Activated T-cell treated with anti-CD3 and anti-CD28 coated beads for 4 hours (primary cell): ENCODE data around the gene RPL27A.
"Not testable (repeated sequence)": the region's sequence is repeated elsewhere in the genome, so short reads cannot be mapped to it uniquely, and the experiment has no call there.

Source experiments
- DNase-seq: peaks from one replicate; pipeline ENCODE4 v3.0.0-alpha.2; 2020

RPL27A gene

GRCh38 chr11:8682303-8683114, at the start of gene RPL27A, which contains the start of gene TRIM66:
RPL27A (plus strand) TSS chr11:8682792; CDS start chr11:8682814, 22 bp downstream.
TRIM66 (minus strand) TSS chr11:8682665; CDS start chr11:8672274, 10,391 bp downstream.
- DNase-seq = peak; percentile 99

DNA sequence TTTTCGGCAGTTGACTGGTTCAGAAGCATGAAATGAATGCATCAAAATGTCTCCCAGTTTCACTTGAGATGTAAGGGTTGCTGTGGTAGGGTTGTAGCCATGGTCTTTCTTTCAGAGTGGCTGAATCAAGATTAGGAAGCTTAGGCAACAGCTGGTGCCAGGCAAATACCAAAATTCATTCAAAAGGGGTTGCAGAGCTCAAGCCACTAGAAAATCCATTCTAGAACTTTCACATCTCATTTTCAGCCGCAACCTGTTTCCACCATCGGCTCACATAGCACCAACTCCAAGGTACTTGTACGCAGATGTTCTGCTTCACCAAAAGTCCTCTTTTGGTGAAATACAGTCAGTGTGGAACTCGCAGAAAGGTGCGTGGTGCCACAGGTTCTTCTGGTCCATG, 48.1 kb upstream of the RPL27A start:
- no peak for DNase-seq

DNA sequence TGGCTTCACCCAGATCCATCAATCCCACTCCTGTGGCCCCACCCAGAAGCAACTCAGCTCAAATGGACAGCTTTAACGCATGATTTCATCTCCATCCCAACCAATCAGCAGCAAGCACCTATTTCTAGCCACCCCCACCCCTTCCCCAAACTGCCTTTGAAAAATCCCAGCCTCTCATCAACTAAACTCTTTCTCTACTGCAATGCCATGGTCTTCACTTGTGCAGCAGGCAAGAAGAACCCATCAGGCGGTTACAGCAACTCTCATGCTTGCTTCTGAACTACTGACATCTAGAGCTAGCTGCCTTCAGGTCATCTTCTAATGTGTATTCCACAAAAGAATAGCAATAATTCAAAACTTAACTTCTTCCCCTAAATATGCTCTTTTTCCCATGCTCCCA, 46.5 kb upstream of the RPL27A start:
- DNase-seq = no peak

- no peak for DNase-seq
These were observed 44.3 kb upstream of the RPL27A start for GRCh38 chr11:8638300-8638699.

GRCh38 chr11:8639655-8640054, 42.9 kb upstream of the RPL27A start:
- no peak for DNase-seq

GRCh38 chr11:8640267-8640906, 42.2 kb upstream of the RPL27A start:
- DNase-seq = no peak

GRCh38 chr11:8641332-8641731, 41.3 kb upstream of the RPL27A start:
- DNase-seq = no peak

- DNase-seq = no peak
These were observed 40.3 kb upstream of the RPL27A start for GRCh38 chr11:8642196-8642841.

- DNase-seq = no peak
These were observed 35.7 kb upstream of the RPL27A start for GRCh38 chr11:8646873-8647272.

DNA sequence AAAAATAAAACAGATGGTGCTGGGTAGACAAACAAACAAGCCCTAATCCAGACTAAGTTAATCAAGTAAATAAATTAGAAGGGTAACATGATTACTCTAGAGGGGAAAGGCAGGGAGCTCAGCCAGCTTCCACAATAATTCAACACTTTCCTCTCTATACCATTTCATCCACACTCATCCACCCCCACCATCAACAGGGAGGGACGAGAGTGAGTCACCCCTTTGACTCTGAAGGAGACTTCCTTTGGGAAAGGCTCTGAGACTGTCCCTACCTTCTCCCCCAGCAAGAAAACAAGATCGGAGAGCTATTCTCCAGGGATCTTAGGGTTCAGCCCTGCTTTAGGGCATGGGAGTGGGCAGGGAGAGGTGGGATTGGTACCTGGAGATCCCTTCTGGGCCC, 33.2 kb upstream of the RPL27A start:
- no peak for DNase-seq

DNA sequence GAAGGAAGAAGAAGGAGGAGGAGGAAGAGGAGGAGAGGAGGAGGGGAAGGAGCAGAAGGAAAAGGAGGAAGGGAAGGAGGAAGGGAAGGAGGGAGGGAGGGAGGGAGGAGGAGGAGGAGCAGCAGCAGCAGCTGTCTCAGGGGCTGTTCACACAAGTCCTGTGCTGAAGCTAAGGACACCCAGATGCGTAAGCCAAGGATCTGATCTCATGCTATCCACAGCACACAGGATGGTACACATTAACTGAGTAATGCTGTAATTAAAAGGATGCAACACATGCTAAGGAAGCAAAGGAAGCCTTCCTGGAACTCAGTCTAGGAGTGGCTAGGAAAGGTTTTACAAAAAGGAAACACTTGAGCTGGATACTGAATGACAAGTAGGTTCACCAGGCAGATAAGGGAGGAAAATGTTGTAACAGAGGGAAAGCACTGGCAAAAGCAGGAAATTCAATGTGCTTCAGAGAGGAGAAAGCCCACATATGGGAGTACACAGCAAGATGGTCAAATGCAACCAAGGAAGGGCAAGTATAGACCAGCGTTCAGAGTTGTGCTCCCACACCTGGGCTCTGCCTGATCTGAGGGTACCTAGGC, 32.1 kb upstream of the RPL27A start:
- DNase-seq = no peak

- no peak for DNase-seq
These were observed 30.5 kb upstream of the RPL27A start for GRCh38 chr11:8652140-8652539.

GRCh38 chr11:8654503-8654902, 28.1 kb upstream of the RPL27A start:
- DNase-seq = no peak

DNA sequence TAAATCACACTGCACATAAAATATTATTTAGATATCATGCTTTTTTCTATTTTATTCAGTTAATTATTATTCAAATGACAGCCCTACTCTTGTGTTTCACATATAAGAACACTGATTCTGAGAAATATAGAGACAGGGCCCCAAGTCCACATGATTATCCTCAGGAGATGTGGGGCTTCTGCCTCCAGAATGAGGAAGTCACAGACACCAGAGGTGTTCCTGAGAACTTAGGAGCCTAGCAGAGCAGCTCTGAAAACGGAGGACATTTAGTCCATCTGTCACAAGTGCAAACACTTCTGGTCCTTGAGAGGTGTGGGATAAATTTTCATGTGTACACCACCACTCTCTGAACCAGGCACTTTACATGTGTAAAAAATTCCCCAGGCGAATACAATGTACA, 26.3 kb upstream of the RPL27A start:
- DNase-seq = no peak

DNA sequence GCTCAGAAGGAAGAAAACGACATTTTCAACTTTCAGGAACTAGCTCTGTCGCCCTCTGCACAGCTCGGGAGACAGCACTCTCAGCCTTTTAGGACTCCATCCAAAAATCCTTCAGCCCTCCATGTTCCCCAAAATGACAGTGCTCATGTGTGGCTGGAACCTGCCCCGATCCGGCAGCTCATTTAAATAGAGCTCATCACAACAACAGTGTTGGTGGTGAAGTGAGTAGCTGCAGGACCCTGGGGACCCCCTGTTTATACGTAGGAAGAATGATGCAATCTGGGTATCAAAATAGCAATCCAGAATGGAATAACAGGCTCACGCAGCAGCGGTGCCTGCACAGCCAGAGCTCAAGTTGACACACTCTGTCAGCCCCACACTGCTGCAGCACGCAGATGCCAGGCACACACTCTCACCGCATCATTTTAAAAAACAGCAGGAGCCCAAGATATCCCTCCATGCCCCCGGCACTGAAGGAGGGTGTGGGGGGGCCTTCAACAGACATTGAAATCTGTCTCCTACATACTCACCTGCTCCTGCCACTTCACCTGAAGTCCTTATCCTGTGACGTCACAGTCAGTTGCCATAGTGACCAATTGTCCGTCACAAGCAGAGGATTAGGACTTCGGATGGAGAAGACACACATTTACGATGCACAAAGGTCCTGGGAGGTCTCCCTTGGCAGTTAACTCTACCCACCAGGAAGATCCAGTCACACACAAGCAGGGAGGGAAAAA, 24.1 kb upstream of the RPL27A start:
- no peak for DNase-seq

DNA sequence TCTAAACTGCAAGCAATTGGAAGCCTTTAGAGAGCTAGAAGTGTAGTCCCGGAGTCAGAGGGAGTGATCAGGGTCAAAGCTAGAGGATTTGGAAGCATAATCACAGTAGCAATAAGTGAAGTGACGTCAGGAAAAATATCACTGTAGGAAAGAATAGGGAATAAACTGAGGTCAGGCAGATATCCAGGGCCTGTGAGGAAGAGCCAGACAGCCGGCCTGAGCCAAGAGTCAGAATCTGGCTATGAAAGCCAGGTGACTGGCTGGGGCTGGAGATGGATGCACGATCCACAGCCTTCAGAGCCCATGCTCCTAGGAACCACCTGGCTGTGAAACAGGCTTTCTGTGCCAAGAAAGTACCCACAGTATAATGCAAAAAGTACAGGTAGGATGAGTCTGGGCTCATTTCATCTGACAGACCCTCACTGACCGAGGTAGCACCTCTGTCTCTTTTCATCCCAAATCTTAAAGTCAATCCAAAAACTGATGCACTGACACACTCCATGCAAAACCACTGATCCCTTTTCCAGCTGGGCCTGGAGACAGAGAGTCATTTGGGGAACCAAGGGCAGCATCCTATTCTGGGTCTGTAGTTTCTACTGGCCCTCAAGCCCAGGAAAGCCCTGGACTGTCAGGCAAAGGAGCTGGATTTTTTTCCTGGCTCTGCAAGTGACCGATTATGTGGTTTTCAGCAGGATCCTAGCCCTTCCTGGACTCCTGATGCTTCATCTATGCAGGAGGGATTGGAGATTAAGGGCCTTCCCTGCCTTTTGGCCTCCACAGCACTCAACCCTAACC, 21.4 kb upstream of the RPL27A start:
- DNase-seq = no peak

- DNase-seq = no peak
These were observed 17.4 kb upstream of the RPL27A start for GRCh38 chr11:8665222-8665621.

- DNase-seq = not testable (repeated sequence)
These were observed 12.5 kb upstream of the RPL27A start for GRCh38 chr11:8670081-8670480.

DNA sequence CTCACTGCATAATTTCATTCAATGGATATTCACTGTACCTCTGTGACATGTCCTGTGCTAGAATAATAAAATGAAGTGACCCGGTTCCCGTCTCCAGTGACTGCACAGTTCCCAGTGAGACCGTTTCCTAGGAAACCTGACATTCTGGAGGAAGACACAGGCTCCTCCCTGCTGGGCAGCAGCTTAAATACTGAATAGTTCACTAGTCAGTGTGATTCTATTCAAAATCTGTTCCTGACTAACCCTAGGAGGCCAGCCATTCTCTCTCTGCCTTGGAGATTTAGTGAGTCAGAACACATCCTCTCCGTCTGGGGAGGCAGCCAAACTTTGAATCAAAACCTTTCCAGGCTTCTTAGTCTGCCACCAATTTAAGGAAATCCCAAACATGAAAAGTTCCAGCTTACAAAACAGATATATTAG, 11.4 kb upstream of the RPL27A start:
- DNase-seq = no peak

- DNase-seq = no peak
These were observed 10.9 kb upstream of the RPL27A start for GRCh38 chr11:8671651-8672062.

- no peak for DNase-seq
These were observed 10.2 kb upstream of the RPL27A start for GRCh38 chr11:8672346-8672745.

DNA sequence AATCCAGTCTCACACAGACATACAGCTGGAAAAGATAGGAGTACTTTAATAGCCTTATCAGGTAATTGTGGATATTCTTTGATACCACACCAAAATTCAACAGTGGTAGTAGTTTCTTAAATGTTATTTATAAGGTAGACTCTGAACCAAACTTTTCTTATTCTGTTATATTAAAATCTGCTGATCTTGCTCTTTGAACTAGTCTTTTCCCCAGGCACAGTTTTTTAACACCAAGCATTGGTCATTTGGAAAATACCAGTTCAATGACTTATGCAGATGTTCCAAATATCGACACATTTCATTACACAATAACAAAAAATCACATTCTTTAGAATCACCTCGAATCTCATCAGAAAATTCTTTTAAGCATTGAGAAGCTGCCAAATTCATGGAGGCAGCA, 7.7 kb upstream of the RPL27A start:
- DNase-seq = no peak
